Measurements from ENCODE around the gene LIF.

DNA sequence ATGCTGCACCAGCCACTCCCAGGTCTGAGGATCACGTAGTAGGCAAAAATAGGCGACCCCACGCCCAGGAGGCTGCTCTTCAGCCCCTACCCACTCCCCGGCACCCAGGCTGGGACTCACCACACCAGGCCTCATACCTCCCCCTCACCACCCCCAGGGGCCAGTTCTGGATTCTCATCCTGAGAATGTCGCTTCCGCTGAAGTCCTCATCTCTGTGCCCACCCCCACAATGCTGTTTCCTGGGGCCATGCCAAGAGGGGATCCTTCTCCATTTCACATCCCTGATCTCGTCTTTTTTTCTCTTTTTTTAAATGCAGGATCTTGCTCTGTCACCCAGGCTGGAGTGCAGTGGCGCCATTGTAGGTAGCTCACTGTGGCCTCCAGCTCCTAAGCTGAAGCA lies 21.8 kb upstream of the LIF start:
- TF ChIP-seq, protein P1, sequence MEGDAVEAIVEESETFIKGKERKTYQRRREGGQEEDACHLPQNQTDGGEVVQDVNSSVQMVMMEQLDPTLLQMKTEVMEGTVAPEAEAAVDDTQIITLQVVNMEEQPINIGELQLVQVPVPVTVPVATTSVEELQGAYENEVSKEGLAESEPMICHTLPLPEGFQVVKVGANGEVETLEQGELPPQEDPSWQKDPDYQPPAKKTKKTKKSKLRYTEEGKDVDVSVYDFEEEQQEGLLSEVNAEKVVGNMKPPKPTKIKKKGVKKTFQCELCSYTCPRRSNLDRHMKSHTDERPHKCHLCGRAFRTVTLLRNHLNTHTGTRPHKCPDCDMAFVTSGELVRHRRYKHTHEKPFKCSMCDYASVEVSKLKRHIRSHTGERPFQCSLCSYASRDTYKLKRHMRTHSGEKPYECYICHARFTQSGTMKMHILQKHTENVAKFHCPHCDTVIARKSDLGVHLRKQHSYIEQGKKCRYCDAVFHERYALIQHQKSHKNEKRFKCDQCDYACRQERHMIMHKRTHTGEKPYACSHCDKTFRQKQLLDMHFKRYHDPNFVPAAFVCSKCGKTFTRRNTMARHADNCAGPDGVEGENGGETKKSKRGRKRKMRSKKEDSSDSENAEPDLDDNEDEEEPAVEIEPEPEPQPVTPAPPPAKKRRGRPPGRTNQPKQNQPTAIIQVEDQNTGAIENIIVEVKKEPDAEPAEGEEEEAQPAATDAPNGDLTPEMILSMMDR (IDR thresholded peaks at IDR 0.05; ENCODE audit: insufficient read depth, low read length): no peak
- TF ChIP-seq, protein P2, sequence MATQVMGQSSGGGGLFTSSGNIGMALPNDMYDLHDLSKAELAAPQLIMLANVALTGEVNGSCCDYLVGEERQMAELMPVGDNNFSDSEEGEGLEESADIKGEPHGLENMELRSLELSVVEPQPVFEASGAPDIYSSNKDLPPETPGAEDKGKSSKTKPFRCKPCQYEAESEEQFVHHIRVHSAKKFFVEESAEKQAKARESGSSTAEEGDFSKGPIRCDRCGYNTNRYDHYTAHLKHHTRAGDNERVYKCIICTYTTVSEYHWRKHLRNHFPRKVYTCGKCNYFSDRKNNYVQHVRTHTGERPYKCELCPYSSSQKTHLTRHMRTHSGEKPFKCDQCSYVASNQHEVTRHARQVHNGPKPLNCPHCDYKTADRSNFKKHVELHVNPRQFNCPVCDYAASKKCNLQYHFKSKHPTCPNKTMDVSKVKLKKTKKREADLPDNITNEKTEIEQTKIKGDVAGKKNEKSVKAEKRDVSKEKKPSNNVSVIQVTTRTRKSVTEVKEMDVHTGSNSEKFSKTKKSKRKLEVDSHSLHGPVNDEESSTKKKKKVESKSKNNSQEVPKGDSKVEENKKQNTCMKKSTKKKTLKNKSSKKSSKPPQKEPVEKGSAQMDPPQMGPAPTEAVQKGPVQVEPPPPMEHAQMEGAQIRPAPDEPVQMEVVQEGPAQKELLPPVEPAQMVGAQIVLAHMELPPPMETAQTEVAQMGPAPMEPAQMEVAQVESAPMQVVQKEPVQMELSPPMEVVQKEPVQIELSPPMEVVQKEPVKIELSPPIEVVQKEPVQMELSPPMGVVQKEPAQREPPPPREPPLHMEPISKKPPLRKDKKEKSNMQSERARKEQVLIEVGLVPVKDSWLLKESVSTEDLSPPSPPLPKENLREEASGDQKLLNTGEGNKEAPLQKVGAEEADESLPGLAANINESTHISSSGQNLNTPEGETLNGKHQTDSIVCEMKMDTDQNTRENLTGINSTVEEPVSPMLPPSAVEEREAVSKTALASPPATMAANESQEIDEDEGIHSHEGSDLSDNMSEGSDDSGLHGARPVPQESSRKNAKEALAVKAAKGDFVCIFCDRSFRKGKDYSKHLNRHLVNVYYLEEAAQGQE (IDR thresholded peaks at IDR 0.05; ENCODE audit: insufficient replicate concordance, low read depth): no peak
- TF ChIP-seq POLR2AphosphoS5 (IDR thresholded peaks at IDR 0.05; ENCODE audit: low read depth): no peak
